ENCODE results near the gene OR6S1. TPM values are rescaled to one million over a fixed set of nuclear protein-coding genes. Genes with fewer than 3 reads are reported as not detected.

The OR6S1 gene
- total and polyA plus RNA-seq, 10 of the 15 experiments (the other 5 are each of a cell fraction or from before 2014, with no cell fraction given), result 0.22 to 0.67 (median 0.43) TPM; not detected in 4

- intact Hi-C loops (cut with micrococcal nuclease; ENCODE audit: unreplicated experiment), result loop anchor here (1.0 kb wide), 2 partner anchors 18 to 52 kb away; no protein-coding TSS in a partner anchor
- TF ChIP-seq CHD1 (IDR thresholded peaks at IDR 0.05; ENCODE audit: low read depth, low read length) (0 out of 2 replicates have a peak, but pooled peaks have one; percentile 51), PBX3 (IDR thresholded peaks at IDR 0.05; ENCODE audit: insufficient replicate concordance, low read depth, low read length) (no peak), JUNB (IDR thresholded peaks at IDR 0.05) (no peak), EZH2 (IDR thresholded peaks at IDR 0.05; ENCODE audit: borderline replicate concordance, control insufficient read depth, low read depth, low read length) (no peak), CHD4 (IDR thresholded peaks at IDR 0.05) (no peak), ZNF217 (IDR thresholded peaks at IDR 0.05) (peak; percentile 79; the same call in 1 of the 2 replicates), E2F4 (IDR thresholded peaks at IDR 0.05; ENCODE audit: low read depth, low read length) (no peak), POU2F2 (IDR thresholded peaks at IDR 0.05; ENCODE audit: borderline replicate concordance, low read depth, low read length) (no peak), MYC (IDR thresholded peaks at IDR 0.05; ENCODE audit: insufficient read depth, insufficient read length, insufficient replicate concordance, low read length, severe bottlenecking) (no peak), SREBF1 (IDR thresholded peaks at IDR 0.05; ENCODE audit: low read length) (no peak), BACH1 (IDR thresholded peaks at IDR 0.05; ENCODE audit: borderline replicate concordance) (no peak), CEBPZ (IDR thresholded peaks at IDR 0.05; ENCODE audit: low read depth, low read length) (no peak), POLR2A (IDR thresholded peaks at IDR 0.05; ENCODE audit: low read depth, low read length) (no peak), ZZZ3 (IDR thresholded peaks at IDR 0.05; ENCODE audit: control insufficient read depth, insufficient read length, low read depth) (no peak), NFYB (IDR thresholded peaks at IDR 0.05; ENCODE audit: insufficient read depth, low read depth, low read length) (no peak), NRF1 (conservative IDR thresholded peaks at IDR 0.05; ENCODE audit: low read depth, low read length) (no peak), MYB (IDR thresholded peaks at IDR 0.05; ENCODE audit: borderline replicate concordance, low read depth, low read length) (no peak)
Observed at GRCh38 chr14:20631023-20631879, 10.2 kb downstream of the OR6S1 start.

More at GRCh38 chr14:20631023-20631879, 10.2 kb downstream of the OR6S1 start:
- H3K79me2 ChIP-seq (ENCODE audit: control insufficient read depth, insufficient read depth, low read length), result no peaks in the 10 kb centered on the region
- in situ Hi-C loops (cut with MboI), result loop anchor here (5.0 kb wide), 1 partner anchor 51 kb away; the partner anchor contains the start of gene RNASE4
- CTCF ChIA-PET, result interaction anchor here (0.6 to 3.7 kb wide), 20 partner anchors 10 to 303 kb away, joined by 3 to 19 read pairs (median 5); partner anchors contain the start of genes ANG, PARP2 and RNASE4
- FAIRE-seq (no peak), ATAC-seq (peak; percentile 28), DNase-seq (ENCODE audit: low read depth, low spot score) (no peak)
- no peaks in the 10 kb centered on the region for H3K36me3 ChIP-seq (ENCODE audit: control insufficient read depth in 2 of 2, insufficient read depth in 2 of 2, low read length in 1 of 2)
- RAD21 ChIA-PET (ENCODE audit: unreplicated experiment), result interaction anchor here (0.8 to 3.1 kb wide), 14 partner anchors 9 to 303 kb away, joined by 3 to 38 read pairs (median 4); partner anchors contain the start of genes PARP2 and RNASE4
- no peaks in the 10 kb centered on the region for H4K20me1 ChIP-seq (ENCODE audit: control insufficient read depth, insufficient read depth)
- POLR2A ChIA-PET, result interaction anchor here (1.2 to 2.1 kb wide), 5 partner anchors 9 to 57 kb away, joined by 3 to 8 read pairs (median 5); no protein-coding TSS in a partner anchor
- no peaks in the 10 kb centered on the region for H3K9me3 ChIP-seq (replicated peaks; ENCODE audit: control insufficient read depth, insufficient read depth, low read length)
- H3K27ac ChIP-seq (ENCODE audit: control insufficient read depth, insufficient read depth), result no peak overlapping the region; the same call in 1 of the 2 replicates
- 4% methylated on average over 19 of the region's 19 CpGs for WGBS (ENCODE audit: insufficient coverage, insufficient replicate concordance, low lambda C conversion rate, missing lambda C conversion rate)
- BruUV-seq (replicated peaks), result no TSS peak
- peak overlapping the region; percentile 62; the same call in 1 of the 2 replicates for H3K9ac ChIP-seq (ENCODE audit: control insufficient read depth, insufficient read depth, low read length)
- SMC1A ChIA-PET (ENCODE audit: uncharacterized antibody, unreplicated experiment), result interaction anchor here (0.7 to 5.2 kb wide), 16 partner anchors 9 to 303 kb away, joined by 3 to 49 read pairs (median 6); partner anchors contain the start of gene RNASE4
- peaks cover 0 to 2% of the 10 kb centered on the region in 2 experiments; a peak in 2 of 4 replicates for H3K27me3 ChIP-seq (replicated peaks in 1 of 2; ENCODE audit: control insufficient read depth in 2 of 2, insufficient read depth in 2 of 2, low read length in 1 of 2)
- peaks cover 7% of the 10 kb centered on the region; the same call in 1 of the 2 replicates for H3K4me1 ChIP-seq (ENCODE audit: control insufficient read depth, insufficient read depth, low read length)
- peak overlapping the region; percentile 99 for H3K4me2 ChIP-seq (ENCODE audit: control insufficient read depth, insufficient read depth)
- peak overlapping the region; percentile 88 for H3K4me3 ChIP-seq
- H2AFZ ChIP-seq (ENCODE audit: control insufficient read depth, low read depth, low read length), result peak overlapping the region; percentile 33; the same call in 1 of the 2 replicates

All from GM12878 (cell line).